Dendritic cell treated with granulocyte-macrophage colony-stimulating factor and Interleukin-4, amounts not matched to agents 40 ng/mL and 50 ng/mL, for 4 days (primary cell): ENCODE data around the gene OPRL1.

ENCODE experiments used
- H3K27ac Mint-ChIP-seq: one replicate; pipeline ENCODE4 v1.8.0; 2022; ENCODE audit warnings: mild to moderate bottlenecking, mixed read lengths
- H3K27me3 Mint-ChIP-seq: one replicate; pipeline ENCODE4 v1.8.0; 2022; ENCODE audit warnings: mild to moderate bottlenecking, mixed read lengths
- H3K36me3 Mint-ChIP-seq: one replicate; pipeline ENCODE4 v1.8.0; 2022; ENCODE audit warnings: low read depth, mixed read lengths
- H3K4me1 Mint-ChIP-seq: one replicate; pipeline ENCODE4 v1.8.0; 2022; ENCODE audit warnings: low read depth, mixed read lengths
- H3K4me3 Mint-ChIP-seq: one replicate; pipeline ENCODE4 v1.8.0; 2022; ENCODE audit warnings: mild to moderate bottlenecking, moderate library complexity, mixed read lengths
- H3K9me3 Mint-ChIP-seq: one replicate; pipeline ENCODE4 v1.8.0; 2022; ENCODE audit warnings: mixed read lengths
- intact Hi-C: fragments of 100-400 bp; cut with micrococcal nuclease; formaldehyde crosslinking; loops from one replicate; pipeline ENCODE4 v1.15.0; 2022

Gene OPRL1

DNA sequence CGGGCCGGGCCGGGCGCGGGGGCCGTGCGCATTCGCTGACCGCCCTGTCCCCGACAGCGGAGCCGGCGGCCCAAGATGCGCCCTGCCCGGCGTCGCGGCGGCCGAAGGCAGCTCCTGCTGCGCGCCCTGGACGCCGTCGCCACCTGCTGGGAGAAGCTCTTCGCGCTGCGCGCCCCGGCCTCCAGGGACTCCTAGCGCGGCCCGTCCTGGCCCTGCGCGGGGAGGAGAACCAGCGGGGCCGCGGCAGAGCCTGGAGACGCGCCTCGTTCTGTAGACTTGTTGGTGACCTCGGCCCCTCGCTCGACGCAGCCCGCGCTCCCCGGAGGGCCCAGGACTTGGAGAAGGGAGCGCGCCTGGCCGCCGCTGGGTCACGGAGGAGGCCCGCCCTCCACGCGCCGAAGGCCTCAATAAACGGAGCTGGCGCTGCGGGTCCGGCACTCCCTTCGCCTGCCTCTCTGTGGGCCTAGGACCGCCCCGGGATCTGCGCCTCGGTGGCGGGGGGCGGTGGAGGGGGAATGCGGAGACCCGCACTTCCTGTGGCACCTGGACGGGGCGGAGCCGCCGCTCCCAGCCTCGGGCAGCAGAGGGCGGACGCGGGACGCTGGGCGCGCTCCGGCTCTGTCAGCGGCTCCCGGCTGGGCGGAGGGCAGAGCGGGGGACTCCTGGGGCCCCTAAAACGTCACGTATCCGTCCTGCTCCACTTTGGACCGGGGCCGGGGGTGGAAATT lies 41.2 kb upstream of the OPRL1 start:
- Mint-ChIP-seq H3K4me1 (peaks cover 17% of the 10 kb centered on the region), H3K9me3 (no peaks in the 10 kb centered on the region), H3K4me3 (peak overlapping the region; percentile 78), H3K27ac (no peak overlapping the region), H3K27me3 (peaks cover 69% of the 10 kb centered on the region), H3K36me3 (peaks cover 17% of the 10 kb centered on the region)
- intact Hi-C loops, result loop anchor here (1.0 kb wide), 1 partner anchor 82 kb away; no protein-coding TSS in a partner anchor

- Mint-ChIP-seq H3K27me3 (peaks cover 74% of the 10 kb centered on the region), H3K9me3 (no peaks in the 10 kb centered on the region), H3K4me1 (peaks cover 20% of the 10 kb centered on the region), H3K4me3 (peak overlapping the region; percentile 78), H3K36me3 (peaks cover 9% of the 10 kb centered on the region), H3K27ac (no peak overlapping the region)
- intact Hi-C loops, result loop anchor here (1.0 kb wide), 1 partner anchor 81 kb away; no protein-coding TSS in a partner anchor
Observed at GRCh38 chr20:64039293-64040160, 40.4 kb upstream of the OPRL1 start.

GRCh38 chr20:64040231-64041039 lies 39.4 kb upstream of the OPRL1 start:
- no peaks in the 10 kb centered on the region for H3K9me3 Mint-ChIP-seq
- no peaks in the 10 kb centered on the region for H3K36me3 Mint-ChIP-seq
- H3K27me3 Mint-ChIP-seq, result peaks cover 83% of the 10 kb centered on the region
- intact Hi-C loops, result no loop called here
- peaks cover 29% of the 10 kb centered on the region for H3K4me1 Mint-ChIP-seq
- no peak overlapping the region for H3K27ac Mint-ChIP-seq
- no peak overlapping the region for H3K4me3 Mint-ChIP-seq

GRCh38 chr20:64041040-64041780 lies 38.7 kb upstream of the OPRL1 start:
- intact Hi-C loops, result no loop called here
- Mint-ChIP-seq H3K27ac (no peak overlapping the region), H3K4me1 (peaks cover 29% of the 10 kb centered on the region), H3K9me3 (no peaks in the 10 kb centered on the region), H3K4me3 (peak overlapping the region; percentile 23), H3K36me3 (no peaks in the 10 kb centered on the region), H3K27me3 (peaks cover 86% of the 10 kb centered on the region)

GRCh38 chr20:64041781-64042053 lies 38.2 kb upstream of the OPRL1 start:
- Mint-ChIP-seq H3K36me3 (no peaks in the 10 kb centered on the region), H3K27ac (no peak overlapping the region), H3K9me3 (no peaks in the 10 kb centered on the region), H3K27me3 (peaks cover 86% of the 10 kb centered on the region), H3K4me1 (peaks cover 29% of the 10 kb centered on the region), H3K4me3 (peak overlapping the region; percentile 23)
- intact Hi-C loops, result no loop called here

DNA sequence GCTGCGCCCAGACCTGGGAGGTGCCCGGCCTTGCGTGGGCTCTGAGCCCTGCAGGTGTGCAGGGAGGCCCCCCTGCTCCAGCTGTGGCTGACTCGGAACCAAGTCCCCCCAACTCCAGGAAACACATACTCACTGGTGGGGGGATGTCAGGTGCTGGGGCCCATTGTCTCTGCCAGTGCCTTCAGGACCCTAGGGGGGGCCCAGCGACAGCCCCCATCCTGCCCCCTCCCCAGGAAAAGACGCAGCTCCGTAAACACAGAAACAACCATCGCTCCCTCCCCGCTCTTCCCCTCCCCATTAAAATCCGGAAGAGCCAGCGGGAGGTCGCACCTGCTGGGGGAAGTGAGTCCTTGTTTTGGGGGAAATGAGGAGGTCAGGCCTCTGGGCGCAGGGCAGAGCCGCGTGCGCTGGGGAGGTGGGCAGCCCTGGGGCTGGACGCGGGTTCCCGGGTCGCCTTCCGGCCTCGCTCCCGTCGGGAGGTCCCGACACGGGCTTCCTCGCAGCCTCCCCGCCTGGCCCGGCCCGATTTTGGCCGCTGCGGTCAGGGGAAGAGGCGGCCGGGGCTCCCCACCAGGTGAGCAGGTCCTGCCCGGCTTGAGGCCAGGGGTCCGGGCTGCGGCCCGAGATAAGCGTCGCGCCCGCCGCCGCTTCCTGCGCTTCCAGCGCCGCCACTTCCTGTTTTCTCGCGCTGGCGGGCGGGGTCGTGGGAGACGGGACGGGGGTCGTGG lies 37.7 kb upstream of the OPRL1 start:
- Mint-ChIP-seq H3K9me3 (no peaks in the 10 kb centered on the region), H3K4me3 (peak overlapping the region; percentile 69), H3K36me3 (no peaks in the 10 kb centered on the region), H3K27me3 (peaks cover 86% of the 10 kb centered on the region), H3K27ac (no peak overlapping the region), H3K4me1 (peaks cover 29% of the 10 kb centered on the region)
- intact Hi-C loops, result no loop called here

GRCh38 chr20:64043768-64044167 lies 36.1 kb upstream of the OPRL1 start:
- Mint-ChIP-seq H3K36me3 (no peaks in the 10 kb centered on the region), H3K4me1 (peaks cover 27% of the 10 kb centered on the region), H3K27me3 (peaks cover 80% of the 10 kb centered on the region), H3K4me3 (no peak overlapping the region), H3K9me3 (no peaks in the 10 kb centered on the region), H3K27ac (no peak overlapping the region)
- intact Hi-C loops, result no loop called here

DNA sequence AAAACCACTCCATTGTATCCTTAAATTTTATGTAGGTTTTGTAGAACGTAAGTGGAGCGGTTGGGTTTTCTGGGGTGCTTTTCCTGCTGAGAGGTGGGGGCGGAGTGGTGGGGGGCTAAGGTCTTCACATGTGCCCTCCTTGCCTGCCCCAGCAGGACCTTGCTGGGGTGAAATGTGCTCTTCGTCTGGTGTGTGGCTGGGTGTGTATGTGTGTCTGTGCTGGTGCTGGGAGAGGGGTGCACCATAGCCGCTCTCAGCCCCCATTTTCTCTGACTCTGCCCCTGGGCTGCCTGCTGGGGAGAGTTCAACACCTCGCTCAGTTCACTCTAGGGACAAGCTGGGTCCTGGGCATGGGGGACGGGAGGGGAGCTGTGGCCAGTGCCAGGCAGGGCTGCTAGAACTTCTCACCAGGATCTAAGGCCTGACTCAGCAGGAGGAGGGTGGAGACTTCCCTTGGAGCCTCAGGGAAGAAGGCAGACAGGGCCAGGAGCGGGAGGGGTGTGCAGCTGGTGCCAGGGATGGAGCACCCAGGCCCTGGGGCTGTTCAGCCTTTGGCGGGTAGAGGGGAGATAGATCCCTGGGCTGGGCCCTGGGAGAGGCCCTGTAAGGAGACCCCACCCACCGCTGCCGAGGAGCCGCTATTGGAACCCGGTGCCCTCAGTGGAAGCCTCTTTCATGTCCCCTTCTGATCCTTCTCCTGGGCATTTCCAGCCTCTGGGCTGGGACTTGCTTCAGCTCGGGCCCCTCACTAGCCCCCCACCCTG lies 35.2 kb upstream of the OPRL1 start:
- Mint-ChIP-seq H3K4me1 (peaks cover 20% of the 10 kb centered on the region), H3K4me3 (no peak overlapping the region), H3K27me3 (peaks cover 74% of the 10 kb centered on the region), H3K27ac (no peak overlapping the region), H3K36me3 (no peaks in the 10 kb centered on the region), H3K9me3 (no peaks in the 10 kb centered on the region)
- intact Hi-C loops, result no loop called here

DNA sequence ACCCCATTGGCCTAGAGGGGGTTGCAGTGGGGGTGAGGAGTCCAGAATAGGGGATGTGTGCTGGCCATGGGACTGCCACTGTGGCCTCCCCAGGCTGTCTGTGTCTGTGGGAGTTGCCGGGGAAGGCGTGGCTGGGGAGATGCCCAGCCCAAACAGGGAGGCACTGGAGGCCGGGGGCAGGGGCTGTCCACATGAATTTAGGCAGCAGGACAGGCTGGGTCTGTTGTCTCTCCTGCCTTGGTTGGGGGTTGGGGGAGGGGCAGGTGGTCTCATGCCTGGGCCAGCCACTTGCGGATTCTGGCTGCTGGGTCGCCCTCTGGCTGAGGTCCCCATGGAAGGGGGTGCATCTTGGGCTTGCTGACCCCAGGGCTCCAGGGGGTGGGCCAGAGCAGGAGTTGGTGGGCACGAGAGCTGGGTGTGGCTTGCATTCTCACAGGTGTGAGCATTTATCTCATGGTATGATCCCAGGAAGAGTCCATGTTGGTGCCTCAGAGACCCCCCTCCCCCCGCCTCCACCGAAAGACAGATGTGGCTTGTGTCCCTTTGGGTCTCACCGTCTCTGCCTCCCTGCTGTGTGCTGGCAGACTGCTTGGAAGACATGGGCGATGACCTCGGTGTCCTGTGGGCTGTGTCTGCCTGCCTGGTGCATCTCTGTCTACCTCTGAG lies 34.4 kb upstream of the OPRL1 start:
- Mint-ChIP-seq H3K4me3 (no peak overlapping the region), H3K4me1 (peaks cover 19% of the 10 kb centered on the region), H3K27me3 (peaks cover 74% of the 10 kb centered on the region), H3K9me3 (no peaks in the 10 kb centered on the region), H3K27ac (no peak overlapping the region), H3K36me3 (no peaks in the 10 kb centered on the region)
- intact Hi-C loops, result no loop called here

GRCh38 chr20:64047046-64047389 lies 32.9 kb upstream of the OPRL1 start:
- H3K27me3 Mint-ChIP-seq, result peaks cover 74% of the 10 kb centered on the region
- H3K27ac Mint-ChIP-seq, result no peak overlapping the region
- H3K4me3 Mint-ChIP-seq, result no peak overlapping the region
- peaks cover 23% of the 10 kb centered on the region for H3K4me1 Mint-ChIP-seq
- intact Hi-C loops, result no loop called here
- H3K9me3 Mint-ChIP-seq, result no peaks in the 10 kb centered on the region
- H3K36me3 Mint-ChIP-seq, result no peaks in the 10 kb centered on the region

DNA sequence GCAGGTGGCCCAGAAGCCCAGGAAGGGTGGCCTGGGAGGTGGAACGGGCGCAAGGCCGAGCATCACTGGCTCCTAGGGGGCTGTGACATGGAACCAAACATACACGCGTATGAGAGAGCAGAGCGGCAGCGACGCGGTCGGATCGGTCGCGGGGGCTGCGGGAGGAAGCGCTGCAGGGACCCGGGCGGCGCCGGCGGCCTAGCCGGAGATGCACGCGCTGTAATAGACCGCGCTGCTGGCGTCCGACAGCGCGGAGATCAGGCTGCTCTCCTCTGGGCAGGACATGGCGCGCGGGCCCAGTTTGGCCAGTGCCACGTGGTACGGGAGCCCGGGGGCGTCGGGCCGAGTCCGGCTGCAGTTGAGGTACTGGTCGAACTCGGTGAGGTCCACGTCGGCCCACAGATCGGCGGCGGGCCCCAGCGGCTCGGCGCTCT lies 31.9 kb upstream of the OPRL1 start:
- no peaks in the 10 kb centered on the region for H3K9me3 Mint-ChIP-seq
- peaks cover 79% of the 10 kb centered on the region for H3K27me3 Mint-ChIP-seq
- no peaks in the 10 kb centered on the region for H3K36me3 Mint-ChIP-seq
- intact Hi-C loops, result no loop called here
- H3K27ac Mint-ChIP-seq, result no peak overlapping the region
- peaks cover 20% of the 10 kb centered on the region for H3K4me1 Mint-ChIP-seq
- H3K4me3 Mint-ChIP-seq, result no peak overlapping the region

DNA sequence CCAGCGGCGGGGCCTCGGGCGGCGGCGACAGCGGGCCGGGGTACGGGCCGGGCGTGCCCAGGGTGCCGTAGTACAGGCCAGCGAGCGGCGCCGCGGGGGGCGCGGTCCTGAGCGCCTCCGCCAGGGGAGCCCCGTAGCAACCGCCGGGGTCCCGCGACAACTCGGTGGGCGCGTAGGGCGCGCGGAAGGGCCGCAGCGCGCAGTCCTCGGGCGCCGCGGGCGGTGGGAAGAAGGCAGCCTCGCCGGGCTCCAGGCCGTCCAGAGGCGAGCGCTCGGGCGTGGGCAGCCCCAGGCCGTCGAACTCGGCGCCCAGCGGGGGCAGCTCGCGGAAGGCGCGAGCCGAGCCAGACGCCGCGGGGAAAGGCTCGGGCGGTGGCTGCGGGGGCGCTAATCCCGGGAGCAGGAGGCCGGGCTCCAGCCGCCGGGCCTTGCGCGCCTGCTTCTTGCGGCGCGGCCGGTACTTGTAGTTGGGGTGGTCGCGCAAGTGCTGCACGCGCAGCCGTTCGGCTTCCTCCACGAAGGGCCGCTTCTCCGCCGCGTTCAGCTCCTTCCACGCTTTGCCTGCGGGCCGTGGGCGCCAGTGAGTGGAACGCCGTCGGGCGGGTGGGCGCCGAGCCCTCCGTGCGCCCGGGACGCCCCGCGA lies 31.4 kb upstream of the OPRL1 start:
- H3K27me3 Mint-ChIP-seq, result peaks cover 83% of the 10 kb centered on the region
- H3K4me3 Mint-ChIP-seq, result no peak overlapping the region
- no peaks in the 10 kb centered on the region for H3K9me3 Mint-ChIP-seq
- no peak overlapping the region for H3K27ac Mint-ChIP-seq
- intact Hi-C loops, result no loop called here
- H3K4me1 Mint-ChIP-seq, result peaks cover 21% of the 10 kb centered on the region
- no peaks in the 10 kb centered on the region for H3K36me3 Mint-ChIP-seq
